GM19043 (cell line): Measurements from ENCODE around the gene ZDHHC14.
"Not testable (repeated sequence)": the region's sequence is repeated elsewhere in the genome, so short reads cannot be mapped to it uniquely, and the experiment has no call there.

Experiments used
- ATAC-seq: cut with Tn5 transposase; IDR thresholded peaks from one replicate; pipeline ENCODE4 v1.9.1; 2021; ENCODE audit warnings: low read depth; ENCODE audit not compliant: unreplicated experiment

Gene ZDHHC14

GRCh38 chr6:157461000-157461915 is 80.3 kb downstream of the ZDHHC14 start:
- ATAC-seq = peak; percentile 40

- ATAC-seq = no peak
Measured at GRCh38 chr6:157462956-157463742, 82.2 kb downstream of the ZDHHC14 start.

GRCh38 chr6:157463743-157464135 is 82.7 kb downstream of the ZDHHC14 start:
- ATAC-seq = not testable (repeated sequence)

- ATAC-seq = peak; percentile 44
Measured at GRCh38 chr6:157464653-157465535, 83.9 kb downstream of the ZDHHC14 start.

- ATAC-seq = no peak
Measured at GRCh38 chr6:157466342-157466648, 85.3 kb downstream of the ZDHHC14 start.

- ATAC-seq = not testable (repeated sequence)
Measured at GRCh38 chr6:157467339-157467738, 86.3 kb downstream of the ZDHHC14 start.

GRCh38 chr6:157468054-157468453 is 87.1 kb downstream of the ZDHHC14 start:
- ATAC-seq = no peak

- ATAC-seq = no peak
Measured at GRCh38 chr6:157468574-157468973, 87.6 kb downstream of the ZDHHC14 start.

- no peak for ATAC-seq
Measured at GRCh38 chr6:157469378-157469777, 88.4 kb downstream of the ZDHHC14 start.

GRCh38 chr6:157471077-157471686 is 90.2 kb downstream of the ZDHHC14 start:
- no peak for ATAC-seq

GRCh38 chr6:157471895-157472686 is 91.1 kb downstream of the ZDHHC14 start:
- no peak for ATAC-seq

- no peak for ATAC-seq
Measured at GRCh38 chr6:157476797-157477196, 95.8 kb downstream of the ZDHHC14 start.

- ATAC-seq = no peak
Measured at GRCh38 chr6:157478926-157479325, 97.9 kb downstream of the ZDHHC14 start.

GRCh38 chr6:157479464-157480303 is 98.7 kb downstream of the ZDHHC14 start:
- no peak for ATAC-seq

- no peak for ATAC-seq
Measured at GRCh38 chr6:157481189-157481864, 100.3 kb downstream of the ZDHHC14 start.

- no peak for ATAC-seq
Measured at GRCh38 chr6:157481865-157482249, 100.9 kb downstream of the ZDHHC14 start.

- ATAC-seq = no peak
Measured at GRCh38 chr6:157483770-157484169, 102.8 kb downstream of the ZDHHC14 start.

- ATAC-seq = no peak
Measured at GRCh38 chr6:157484181-157484580, 103.2 kb downstream of the ZDHHC14 start.
